Fibroblast of lung (primary cell): ENCODE data around the gene PLAAT3. TPM values are rescaled to one million over a fixed set of nuclear protein-coding genes. Genes with fewer than 3 reads are reported as not detected.
"Not testable (repeated sequence)": the region's sequence is repeated elsewhere in the genome, so short reads cannot be mapped to it uniquely, and the experiment has no call there.

Source experiments
- DNase-seq, 2 donors: peaks; one replicate each; pipeline versions ENCODE4 v3.0.0 to v3.0.0-alpha.2; 2010; ENCODE audit warnings: low read depth in 2 of 2
- H2AFZ ChIP-seq: 2 replicates; pipeline ENCODE4 v1.5.1; 2012; ENCODE audit warnings: low read length, control low read depth, inconsistent platforms
- H3K27ac ChIP-seq: 2 replicates; pipeline ENCODE4 v1.5.1; 2011; ENCODE audit warnings: low read length, control low read depth; ENCODE audit not compliant: insufficient read depth
- H3K27me3 ChIP-seq: 2 replicates; pipeline ENCODE4 v1.5.1; 2011; ENCODE audit warnings: mild to moderate bottlenecking, low read length; ENCODE audit not compliant: control insufficient read depth, insufficient read depth
- H3K36me3 ChIP-seq: 2 replicates; pipeline ENCODE4 v1.5.1; 2011; ENCODE audit warnings: low read length; ENCODE audit not compliant: control insufficient read depth, insufficient read depth
- H3K4me1 ChIP-seq: 2 replicates; pipeline ENCODE4 v1.5.1; 2011; ENCODE audit warnings: low read length; ENCODE audit not compliant: control insufficient read depth, insufficient read depth; ENCODE audit errors: extremely low read depth
- H3K4me2 ChIP-seq: 2 replicates; pipeline ENCODE4 v1.5.1; 2011; ENCODE audit warnings: low read length, control low read depth; ENCODE audit not compliant: insufficient read depth; ENCODE audit errors: extremely low read depth
- H3K4me3 ChIP-seq, 4 experiments: fragments of 200-600 bp in 1 of 4; sonication (generic) in 1 of 4; replicated peaks in 1 of 4; 2 replicates each; pipeline ENCODE4 v1.5.1; 2011 to 2016; ENCODE audit warnings: low read length in 4 of 4, low read depth in 3 of 4, mild to moderate bottlenecking in 3 of 4, control low read depth in 2 of 4, inconsistent platforms in 1 of 4, mixed read lengths in 1 of 4; ENCODE audit not compliant: insufficient read depth in 1 of 4; ENCODE audit errors: control extremely low read depth in 1 of 4
- H3K79me2 ChIP-seq: 2 replicates; pipeline ENCODE4 v1.5.1; 2012; ENCODE audit warnings: mild to moderate bottlenecking, low read length, inconsistent platforms; ENCODE audit not compliant: control insufficient read depth, insufficient read depth
- H3K9ac ChIP-seq: 2 replicates; pipeline ENCODE4 v1.5.1; 2011; ENCODE audit warnings: mild to moderate bottlenecking, low read length, control low read depth; ENCODE audit not compliant: insufficient read depth
- H3K9me3 ChIP-seq: 2 replicates; pipeline ENCODE4 v1.5.1; 2012; ENCODE audit warnings: low read depth, low read length; ENCODE audit not compliant: control insufficient read depth, insufficient read depth
- H4K20me1 ChIP-seq: 2 replicates; pipeline ENCODE4 v1.5.1; 2011; ENCODE audit warnings: low read length; ENCODE audit not compliant: control insufficient read depth, insufficient read depth; ENCODE audit errors: extremely low read depth
- CTCF ChIP-seq, 2 donors: IDR thresholded peaks in 1 of 2; conservative IDR thresholded peaks in 1 of 2; 1 replicate in 1 of 2; 2 replicates in 1 of 2; pipeline ENCODE4 v1.5.1; 2011 to 2012; ENCODE audit warnings: low read length in 2 of 2, control low read depth in 1 of 2, inconsistent platforms in 1 of 2, low read depth in 1 of 2, mild to moderate bottlenecking in 1 of 2
- EZH2 ChIP-seq: IDR thresholded peaks from 2 replicates; pipeline ENCODE4 v1.5.1; 2012; ENCODE audit warnings: low read length, control low read depth, mild to moderate bottlenecking; ENCODE audit errors: missing control alignments
- polyA plus RNA-seq, 2 donors: library from polyadenylated mRNA; depleted of rRNA in 1 of 2; stranded (reverse) in 1 of 2; unstranded in 1 of 2; fragments of >200 nt; gene quantifications; 2 replicates each; pipeline ENCODE4 v1.2.1, GENCODE V29; 2011 to 2012; ENCODE audit warnings: missing spikeins in 1 of 2
- total RNA-seq: library from RNA; depleted of rRNA; stranded (reverse); fragments of >200 nt; gene quantifications from 2 replicates; pipeline ENCODE4 v1.2.1, GENCODE V29; 2014

The PLAAT3 gene
- total and polyA plus RNA-seq, 2 donors (not counting 1 experiment from before 2014, with no cell fraction given), result 11.4 to 45.4 TPM

- Histone ChIP-seq H3K36me3 (no peaks in the 10 kb centered on the region), H3K27me3 (no peaks in the 10 kb centered on the region), H3K4me1 (no peaks in the 10 kb centered on the region), H4K20me1 (no peaks in the 10 kb centered on the region), H3K9me3 (no peaks in the 10 kb centered on the region), H2AFZ (no peak overlapping the region), H3K79me2 (no peaks in the 10 kb centered on the region), H3K27ac (no peak overlapping the region), H3K4me2 (no peak overlapping the region), H3K4me3 (no peak overlapping the region), H3K9ac (no peak overlapping the region)
- no peak for TF ChIP-seq CTCF (conservative IDR thresholded peaks at IDR 0.05 in 1 of 2, IDR thresholded peaks at IDR 0.05 in 1 of 2; ENCODE audit: low read depth in 1 of 2, low read length in 2 of 2)
- TF ChIP-seq EZH2, result no peak
- DNase-seq, result no peak
Observed at GRCh38 chr11:63548178-63548577, 66.1 kb downstream of the PLAAT3 start.

GRCh38 chr11:63547061-63547460 lies 67.2 kb downstream of the PLAAT3 start:
- Histone ChIP-seq H3K9me3 (no peaks in the 10 kb centered on the region), H3K36me3 (no peaks in the 10 kb centered on the region), H3K4me1 (no peaks in the 10 kb centered on the region), H3K27ac (no peak overlapping the region), H4K20me1 (no peaks in the 10 kb centered on the region), H3K27me3 (no peaks in the 10 kb centered on the region), H3K9ac (no peak overlapping the region), H3K79me2 (no peaks in the 10 kb centered on the region), H3K4me3 (no peak overlapping the region), H3K4me2 (no peak overlapping the region), H2AFZ (no peak overlapping the region)
- no peak for TF ChIP-seq CTCF (conservative IDR thresholded peaks at IDR 0.05 in 1 of 2, IDR thresholded peaks at IDR 0.05 in 1 of 2; ENCODE audit: low read depth in 1 of 2, low read length in 2 of 2)
- no peak for TF ChIP-seq EZH2
- no peak for DNase-seq

- Histone ChIP-seq H4K20me1 (no peaks in the 10 kb centered on the region), H2AFZ (no peak overlapping the region), H3K4me3 (no peak overlapping the region), H3K9me3 (no peaks in the 10 kb centered on the region), H3K4me2 (no peak overlapping the region), H3K27me3 (no peaks in the 10 kb centered on the region), H3K27ac (no peak overlapping the region), H3K4me1 (no peaks in the 10 kb centered on the region), H3K9ac (no peak overlapping the region), H3K79me2 (no peaks in the 10 kb centered on the region), H3K36me3 (no peaks in the 10 kb centered on the region)
- no peak for DNase-seq
- TF ChIP-seq CTCF (conservative IDR thresholded peaks at IDR 0.05 in 1 of 2, IDR thresholded peaks at IDR 0.05 in 1 of 2; ENCODE audit: low read depth in 1 of 2, low read length in 2 of 2) (no peak), EZH2 (no peak)
Observed at GRCh38 chr11:63543711-63544110, 70.5 kb downstream of the PLAAT3 start.

GRCh38 chr11:63542506-63542905 lies 71.7 kb downstream of the PLAAT3 start:
- not testable (repeated sequence) for H3K27ac ChIP-seq, H3K27me3 ChIP-seq, H3K4me2 ChIP-seq, H3K36me3 ChIP-seq, H3K9me3 ChIP-seq, H2AFZ ChIP-seq, H3K4me1 ChIP-seq, H3K79me2 ChIP-seq, H3K4me3 ChIP-seq, H4K20me1 ChIP-seq, H3K9ac ChIP-seq
- peak in 1 of 2 donors; percentile 45 for DNase-seq
